HepG2 (cell line): ENCODE results near the gene SPINK4. TPM values are rescaled to one million over a fixed set of nuclear protein-coding genes. Genes with fewer than 3 reads are reported as not detected.
A peak's percentile ranks its signal among the peaks of the same experiment; 100 is the strongest.

Experiments used
- AGO1 ChIP-seq: fragments of 200-400 bp; formaldehyde crosslinking; IDR thresholded peaks from 2 replicates; pipeline ENCODE4 v1.6.1; 2017; ENCODE audit warnings: mild to moderate bottlenecking, low read depth, low read length, moderate library complexity; ENCODE audit not compliant: poor library complexity, severe bottlenecking
- ASH2L ChIP-seq: fragments of 300-600, 200-600 bp; sonication (generic); IDR thresholded peaks from 2 replicates; pipeline ENCODE4 v1.7.0; 2017; ENCODE audit warnings: low read depth, mild to moderate bottlenecking, moderate library complexity, mixed read lengths, low read length; ENCODE audit not compliant: insufficient read length
- FLYWCH1 ChIP-seq: sonication (generic); formaldehyde crosslinking; IDR thresholded peaks from 2 replicates; pipeline ENCODE4 v1.8.1; 2023; ENCODE audit warnings: mild to moderate bottlenecking, missing genetic modification reagents
- FOXM1 ChIP-seq: sonication (generic); formaldehyde crosslinking; IDR thresholded peaks from 2 replicates; pipeline ENCODE4 v1.5.0; 2020; ENCODE audit warnings: missing genetic modification reagents
- GPBP1L1 ChIP-seq: sonication (generic); formaldehyde crosslinking; IDR thresholded peaks from 2 replicates; pipeline ENCODE4 v1.5.0; 2020; ENCODE audit warnings: mild to moderate bottlenecking, missing genetic modification reagents
- HNF1B ChIP-seq: sonication (generic); formaldehyde crosslinking; IDR thresholded peaks from 2 replicates; pipeline ENCODE4 v1.5.1; 2020; ENCODE audit warnings: mild to moderate bottlenecking, moderate library complexity, missing genetic modification reagents
- MIER2 ChIP-seq: IDR thresholded peaks from 2 replicates; pipeline ENCODE4 v1.6.1; 2016; ENCODE audit warnings: missing biosample characterization, missing genetic modification reagents
- NKX3-1 ChIP-seq: sonication (generic); formaldehyde crosslinking; IDR thresholded peaks from 2 replicates; pipeline ENCODE4 v1.5.0; 2020; ENCODE audit warnings: missing genetic modification reagents
- NR2F2 ChIP-seq: IDR thresholded peaks from 2 replicates; pipeline ENCODE4 v1.6.1; 2012; ENCODE audit warnings: low read depth, inconsistent platforms, borderline replicate concordance
- RBAK ChIP-seq: sonication (generic); formaldehyde crosslinking; IDR thresholded peaks from 2 replicates; pipeline ENCODE4 v1.5.1; 2020; ENCODE audit warnings: mild to moderate bottlenecking, missing genetic modification reagents
- SMAD9 ChIP-seq: sonication (generic); formaldehyde crosslinking; IDR thresholded peaks from 2 replicates; pipeline ENCODE4 v1.5.1; 2020; ENCODE audit warnings: mild to moderate bottlenecking, missing genetic modification reagents
- STAT6 ChIP-seq: sonication (generic); formaldehyde crosslinking; IDR thresholded peaks from 2 replicates; pipeline ENCODE4 v1.4.0; 2020; ENCODE audit warnings: missing genetic modification reagents, mild to moderate bottlenecking, borderline replicate concordance
- TFAP4 ChIP-seq: sonication (generic); IDR thresholded peaks from 2 replicates; pipeline ENCODE4 v1.6.1; 2016; ENCODE audit warnings: low read depth, borderline replicate concordance
- ZBTB7A ChIP-seq: sonication (generic); formaldehyde crosslinking; IDR thresholded peaks from 2 replicates; pipeline ENCODE4 v1.8.0; 2022; ENCODE audit warnings: mild to moderate bottlenecking, missing genetic modification reagents
- ZNF274 ChIP-seq: sonication (generic); formaldehyde crosslinking; IDR thresholded peaks from 2 replicates; pipeline ENCODE4 v1.5.1; 2020; ENCODE audit warnings: mild to moderate bottlenecking, missing genetic modification reagents
- ZNF354B ChIP-seq: sonication (generic); formaldehyde crosslinking; IDR thresholded peaks from 2 replicates; pipeline ENCODE4 v1.8.0; 2022; ENCODE audit warnings: mild to moderate bottlenecking, missing genetic modification reagents
- ZNF660 ChIP-seq: sonication (generic); formaldehyde crosslinking; IDR thresholded peaks from 2 replicates; pipeline ENCODE4 v1.5.1; 2020; ENCODE audit warnings: mild to moderate bottlenecking, low read depth, missing genetic modification reagents, borderline replicate concordance
- ZNF780A ChIP-seq: sonication (generic); formaldehyde crosslinking; IDR thresholded peaks from 2 replicates; pipeline ENCODE4 v1.8.0; 2022; ENCODE audit warnings: mild to moderate bottlenecking, missing genetic modification reagents, moderate library complexity
- ZNF784 ChIP-seq: sonication (generic); formaldehyde crosslinking; IDR thresholded peaks from 2 replicates; pipeline ENCODE4 v1.5.1; 2020; ENCODE audit warnings: missing genetic modification reagents, mild to moderate bottlenecking, borderline replicate concordance
- ZNF841 ChIP-seq: sonication (generic); formaldehyde crosslinking; IDR thresholded peaks from 2 replicates; pipeline ENCODE4 v1.8.1; 2023; ENCODE audit warnings: missing genetic modification reagents, borderline replicate concordance
- polyA plus RNA-seq, 8 experiments: library from polyadenylated mRNA; depleted of rRNA in 3 of 8; stranded (reverse) in 7 of 8; unstranded in 1 of 8; fragments of >200 nt; fragmentation: Illumina TruSeq in 4 of 8; extraction: Trizol in 4 of 8; gene quantifications; 2 replicates each; pipeline versions ENCODE4 v1.2.1 to v1.2.3, GENCODE V29; 2011 to 2016; ENCODE audit warnings: low read depth in 4 of 8, missing spikeins in 1 of 8, mixed read lengths in 1 of 8; ENCODE audit not compliant: insufficient read depth in 1 of 8
- total RNA-seq, 5 experiments: library from RNA; depleted of rRNA; stranded (reverse); fragments of >200 nt; fragmentation: Illumina TruSeq; extraction: Trizol; gene quantifications; 2 replicates each; pipeline ENCODE4 v1.2.3, GENCODE V29; 2016; ENCODE audit warnings: low read depth in 1 of 5

The SPINK4 gene
- total and polyA plus RNA-seq, 2 of the 13 experiments (the other 11 are each of a cell fraction or from before 2014, with no cell fraction given) = 0.53 to 3.4 TPM

GRCh38 chr9:33290247-33291030 lies 50.5 kb downstream of the SPINK4 start, which contains the start of gene NFX1 (continued):
- no peak for TF ChIP-seq ZNF354B (CRISPR knock-in tag)
- TF ChIP-seq FOXM1 = no peak
- no peak for TF ChIP-seq ZNF784 (CRISPR knock-in tag)
- TF ChIP-seq SMAD9 (CRISPR knock-in tag) = peak; percentile 60; the same call in 1 of the 2 replicates
- peak; percentile 71 for TF ChIP-seq ASH2L
- TF ChIP-seq AGO1 = no peak
- TF ChIP-seq MIER2 = no peak
- TF ChIP-seq TFAP4 = peak; percentile 44; the same call in 1 of the 2 replicates
- no peak for TF ChIP-seq GPBP1L1 (CRISPR knock-in tag)
- TF ChIP-seq RBAK (CRISPR knock-in tag) = no peak
- no peak for TF ChIP-seq ZBTB7A (CRISPR knock-in tag)
- peak; percentile 79 for TF ChIP-seq ZNF780A (CRISPR knock-in tag)
- no peak; the same call in 1 of the 2 replicates for TF ChIP-seq ZNF660
- TF ChIP-seq FLYWCH1 (CRISPR knock-in tag) = 0 out of 2 replicates have a peak, but pooled peaks have one; percentile 52
- peak; percentile 82; the same call in 1 of the 2 replicates for TF ChIP-seq NKX3-1 (CRISPR knock-in tag)
- no peak; the same call in 1 of the 2 replicates for TF ChIP-seq STAT6 (CRISPR knock-in tag)
- peak; percentile 94 for TF ChIP-seq ZNF274
- no peak for TF ChIP-seq ZNF841 (CRISPR knock-in tag)
- no peak for TF ChIP-seq NR2F2
- peak; percentile 93; the same call in 1 of the 2 replicates for TF ChIP-seq HNF1B (CRISPR knock-in tag)
